Parathyroid adenoma (tissue), 2 donors: ENCODE measurements around the gene ITPK1.
"Not testable (repeated sequence)": the region's sequence is repeated elsewhere in the genome, so short reads cannot be mapped to it uniquely, and the experiment has no call there.

Experiments used
- H2AFZ ChIP-seq: fragments of 300-600 bp; sonication (generic); one replicate; pipeline ENCODE4 v1.7.0; 2017; ENCODE audit warnings: antibody characterized with exemption, mild to moderate bottlenecking
- H3K27ac ChIP-seq: fragments of 300-600 bp; sonication (generic); one replicate; pipeline ENCODE4 v1.7.0; 2017
- H3K27me3 ChIP-seq: fragments of 300-600 bp; sonication (generic); one replicate; pipeline ENCODE4 v1.7.0; 2017; ENCODE audit warnings: low read length; ENCODE audit not compliant: control insufficient read depth, insufficient read depth
- H3K36me3 ChIP-seq: fragments of 300-600 bp; sonication (generic); one replicate; pipeline ENCODE4 v1.7.0; 2017; ENCODE audit warnings: low read length; ENCODE audit not compliant: control insufficient read depth, insufficient read depth
- H3K4me1 ChIP-seq: fragments of 300-600 bp; sonication (generic); one replicate; pipeline ENCODE4 v1.7.0; 2017; ENCODE audit warnings: control low read depth
- H3K4me2 ChIP-seq: fragments of 300-600 bp; sonication (generic); one replicate; pipeline ENCODE4 v1.7.0; 2017; ENCODE audit warnings: low read length
- H3K4me3 ChIP-seq: fragments of 300-600 bp; sonication (generic); one replicate; pipeline ENCODE4 v1.7.0; 2017; ENCODE audit warnings: low read depth, low read length
- H3K79me2 ChIP-seq: fragments of 300-600 bp; sonication (generic); one replicate; pipeline ENCODE4 v1.7.0; 2017; ENCODE audit warnings: control low read depth
- H3K9ac ChIP-seq: fragments of 300-600 bp; sonication (generic); one replicate; pipeline ENCODE4 v1.7.0; 2017; ENCODE audit warnings: mild to moderate bottlenecking
- H3K9me3 ChIP-seq: fragments of 300-600 bp; sonication (generic); one replicate; pipeline ENCODE4 v1.7.0; 2017; ENCODE audit warnings: low read length; ENCODE audit not compliant: control insufficient read depth
- TF ChIP-seq, protein P1 (sequence below): fragments of 300-600 bp; sonication (generic); IDR thresholded peaks from one replicate; pipeline ENCODE4 v1.7.0; 2017; ENCODE audit warnings: antibody characterized with exemption, mild to moderate bottlenecking
- donor health status: primary hyperparathyroidism.

Gene ITPK1

DNA sequence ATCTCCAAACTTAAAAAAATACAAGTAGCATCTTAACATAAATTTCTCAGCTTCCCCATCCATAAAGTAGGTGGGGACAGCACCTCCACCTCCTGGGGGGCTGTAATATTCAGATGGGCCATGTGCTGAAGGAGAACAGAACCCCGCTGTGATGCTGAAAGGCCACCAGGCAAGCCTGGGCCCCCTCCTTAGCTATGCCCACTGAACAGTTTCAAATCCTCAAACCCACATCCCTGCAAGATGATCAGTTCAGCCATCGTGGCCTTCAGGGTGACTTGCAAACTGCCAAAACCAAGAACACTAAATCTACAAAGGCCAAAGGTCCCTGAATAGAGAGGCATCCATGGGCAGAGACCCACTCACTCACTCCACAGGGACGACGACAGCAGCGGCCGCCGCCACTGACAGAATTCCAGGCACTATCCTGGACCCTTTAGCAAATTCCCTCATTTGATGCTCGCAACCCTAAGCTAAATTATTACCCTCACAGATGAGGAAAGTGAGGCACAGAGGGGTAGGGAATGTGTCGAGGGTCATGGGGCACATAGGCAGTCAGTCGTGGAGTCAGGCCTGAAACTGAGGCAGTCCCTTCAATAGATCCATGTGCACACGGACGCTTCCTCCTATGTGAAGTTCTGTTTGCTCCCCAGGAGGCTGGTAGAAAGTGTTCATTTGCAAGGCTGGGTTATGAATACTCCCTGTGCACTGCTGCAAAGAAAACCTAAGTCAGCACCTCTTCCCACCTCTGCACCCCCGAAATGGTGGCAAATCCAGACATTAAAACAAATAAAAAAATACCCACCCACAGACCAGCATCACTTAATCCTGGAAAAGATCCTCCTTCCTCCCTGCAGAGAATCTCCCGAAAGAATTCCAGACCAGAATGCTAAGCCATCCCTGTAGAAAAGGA is 5.9 kb downstream of the ITPK1 start:
- no peaks in the 10 kb centered on the region for H3K27me3 ChIP-seq
- peaks cover 72% of the 10 kb centered on the region for H3K79me2 ChIP-seq
- TF ChIP-seq, protein P1, sequence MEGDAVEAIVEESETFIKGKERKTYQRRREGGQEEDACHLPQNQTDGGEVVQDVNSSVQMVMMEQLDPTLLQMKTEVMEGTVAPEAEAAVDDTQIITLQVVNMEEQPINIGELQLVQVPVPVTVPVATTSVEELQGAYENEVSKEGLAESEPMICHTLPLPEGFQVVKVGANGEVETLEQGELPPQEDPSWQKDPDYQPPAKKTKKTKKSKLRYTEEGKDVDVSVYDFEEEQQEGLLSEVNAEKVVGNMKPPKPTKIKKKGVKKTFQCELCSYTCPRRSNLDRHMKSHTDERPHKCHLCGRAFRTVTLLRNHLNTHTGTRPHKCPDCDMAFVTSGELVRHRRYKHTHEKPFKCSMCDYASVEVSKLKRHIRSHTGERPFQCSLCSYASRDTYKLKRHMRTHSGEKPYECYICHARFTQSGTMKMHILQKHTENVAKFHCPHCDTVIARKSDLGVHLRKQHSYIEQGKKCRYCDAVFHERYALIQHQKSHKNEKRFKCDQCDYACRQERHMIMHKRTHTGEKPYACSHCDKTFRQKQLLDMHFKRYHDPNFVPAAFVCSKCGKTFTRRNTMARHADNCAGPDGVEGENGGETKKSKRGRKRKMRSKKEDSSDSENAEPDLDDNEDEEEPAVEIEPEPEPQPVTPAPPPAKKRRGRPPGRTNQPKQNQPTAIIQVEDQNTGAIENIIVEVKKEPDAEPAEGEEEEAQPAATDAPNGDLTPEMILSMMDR, result no peak
- H3K4me1 ChIP-seq, result peaks cover 15% of the 10 kb centered on the region
- H3K9ac ChIP-seq, result no peak overlapping the region
- H2AFZ ChIP-seq, result no peak overlapping the region
- H3K27ac ChIP-seq, result no peak overlapping the region
- H3K4me2 ChIP-seq, result no peak overlapping the region
- no peaks in the 10 kb centered on the region for H3K36me3 ChIP-seq
- H3K4me3 ChIP-seq, result no peak overlapping the region
- H3K9me3 ChIP-seq, result no peaks in the 10 kb centered on the region

DNA sequence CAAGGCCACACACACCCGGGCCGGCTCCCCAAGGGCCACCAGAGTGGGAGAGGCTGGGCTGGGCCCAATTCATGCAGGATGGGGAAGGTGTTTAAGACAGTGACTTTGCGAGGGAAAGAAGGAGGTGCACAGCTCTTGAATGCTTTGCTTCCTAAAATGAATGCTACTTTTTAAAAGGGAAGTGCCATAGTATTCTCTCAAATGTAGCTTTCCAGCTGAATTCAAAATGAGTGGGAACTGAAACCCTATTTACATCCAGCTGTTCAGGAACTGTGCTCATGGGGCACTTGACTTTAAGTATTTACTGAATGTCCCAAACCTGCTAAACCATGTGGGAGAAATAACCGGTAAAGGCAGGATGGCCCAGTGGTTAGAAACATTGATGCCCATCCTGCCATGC is 7.6 kb downstream of the ITPK1 start:
- TF ChIP-seq, protein P1, result no peak
- Histone ChIP-seq H3K27me3 (no peaks in the 10 kb centered on the region), H3K9ac (no peak overlapping the region), H3K4me3 (no peak overlapping the region), H3K79me2 (peaks cover 87% of the 10 kb centered on the region), H3K27ac (no peak overlapping the region), H2AFZ (no peak overlapping the region), H3K4me1 (peaks cover 6% of the 10 kb centered on the region), H3K36me3 (no peaks in the 10 kb centered on the region), H3K9me3 (no peaks in the 10 kb centered on the region), H3K4me2 (no peak overlapping the region)

DNA sequence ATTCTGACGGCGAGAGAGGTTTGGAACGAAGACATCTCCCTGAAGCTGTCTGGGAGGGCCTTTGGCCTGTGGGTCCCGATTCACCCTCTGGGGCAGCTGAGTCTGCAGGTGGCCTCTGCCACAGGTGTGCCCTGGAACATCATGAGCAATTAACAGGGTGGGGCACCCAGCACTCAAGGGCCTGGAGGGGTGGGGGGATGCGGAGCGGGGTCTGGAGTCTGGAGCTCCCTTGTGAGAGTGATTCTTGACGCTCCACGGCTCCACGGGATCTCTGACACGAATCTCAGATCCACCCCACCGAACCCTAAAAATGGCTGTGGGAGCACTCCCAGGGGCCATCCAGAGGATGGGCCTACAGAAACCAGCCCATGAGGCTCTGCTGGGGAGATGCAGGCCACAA is 8.3 kb downstream of the ITPK1 start:
- Histone ChIP-seq H3K4me1 (peaks cover 4% of the 10 kb centered on the region), H3K4me3 (no peak overlapping the region), H2AFZ (no peak overlapping the region), H3K9ac (no peak overlapping the region), H3K79me2 (peaks cover 84% of the 10 kb centered on the region), H3K36me3 (no peaks in the 10 kb centered on the region), H3K27me3 (no peaks in the 10 kb centered on the region), H3K4me2 (no peak overlapping the region), H3K27ac (no peak overlapping the region), H3K9me3 (no peaks in the 10 kb centered on the region)
- TF ChIP-seq, protein P1, result no peak

DNA sequence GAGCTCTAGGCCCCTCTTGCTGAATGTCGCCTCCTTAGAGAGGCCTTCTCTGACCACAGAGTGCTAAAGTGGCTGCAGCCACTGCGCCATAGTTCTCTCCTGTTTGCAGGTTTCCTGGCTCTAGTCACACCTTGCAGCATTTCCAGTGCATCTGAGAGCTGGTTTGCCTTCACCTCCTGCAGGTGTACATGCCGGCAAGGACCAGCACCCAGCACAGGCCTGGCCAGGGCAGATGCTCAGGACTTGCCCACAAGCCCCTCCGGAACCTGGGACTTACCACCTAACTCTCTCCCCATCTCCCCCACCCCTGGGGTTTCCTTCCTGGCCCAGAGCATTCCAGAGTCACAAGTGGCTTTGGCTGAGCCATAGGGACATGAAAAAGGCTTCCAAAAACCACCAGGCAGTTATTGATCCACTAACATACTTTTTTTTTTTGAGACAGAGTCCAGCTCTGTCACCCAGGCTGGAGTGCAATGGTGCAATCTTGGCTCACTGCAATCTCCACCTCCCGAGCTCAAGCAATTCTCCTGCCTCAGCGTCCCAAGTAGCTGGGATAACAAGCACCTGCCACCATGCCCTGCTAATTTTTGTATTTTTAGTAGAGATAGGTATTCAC is 9.1 kb downstream of the ITPK1 start:
- no peak overlapping the region for H3K27ac ChIP-seq

DNA sequence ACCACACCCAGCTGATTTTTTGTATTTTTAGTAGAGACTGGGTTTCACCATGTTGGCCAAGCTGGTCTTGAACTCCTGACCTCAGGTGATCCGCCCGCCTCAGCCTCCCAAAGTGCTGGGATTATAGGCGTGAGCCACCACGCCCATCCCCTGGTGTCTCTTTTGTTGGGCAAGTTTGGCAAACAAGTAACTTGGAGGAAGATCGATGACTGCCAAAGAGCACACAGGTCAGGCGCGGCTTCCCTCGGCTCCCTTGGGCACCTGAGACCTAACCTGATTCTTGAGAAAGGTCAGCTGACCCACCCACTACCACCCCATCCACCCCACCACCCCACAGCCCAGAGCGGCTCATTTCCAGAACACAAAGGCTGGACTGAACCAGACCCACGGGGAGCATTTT is 9.9 kb downstream of the ITPK1 start:
- not testable (repeated sequence) for H3K27ac ChIP-seq, H2AFZ ChIP-seq, H3K9me3 ChIP-seq, H3K36me3 ChIP-seq, H3K4me3 ChIP-seq, H3K4me2 ChIP-seq, H3K9ac ChIP-seq, H3K4me1 ChIP-seq, H3K27me3 ChIP-seq
- H3K79me2 ChIP-seq, result peaks cover 85% of the 10 kb centered on the region

More for the DNA sequence above, 9.1 kb downstream of the ITPK1 start:
- Histone ChIP-seq H3K9ac (no peak overlapping the region), H2AFZ (no peak overlapping the region), H3K4me1 (no peaks in the 10 kb centered on the region), H3K79me2 (peaks cover 84% of the 10 kb centered on the region), H3K36me3 (no peaks in the 10 kb centered on the region), H3K4me2 (no peak overlapping the region), H3K9me3 (no peaks in the 10 kb centered on the region), H3K27me3 (no peaks in the 10 kb centered on the region), H3K4me3 (no peak overlapping the region)
- TF ChIP-seq, protein P1, result no peak
